ENCODE data around the gene LRP6.

DNA sequence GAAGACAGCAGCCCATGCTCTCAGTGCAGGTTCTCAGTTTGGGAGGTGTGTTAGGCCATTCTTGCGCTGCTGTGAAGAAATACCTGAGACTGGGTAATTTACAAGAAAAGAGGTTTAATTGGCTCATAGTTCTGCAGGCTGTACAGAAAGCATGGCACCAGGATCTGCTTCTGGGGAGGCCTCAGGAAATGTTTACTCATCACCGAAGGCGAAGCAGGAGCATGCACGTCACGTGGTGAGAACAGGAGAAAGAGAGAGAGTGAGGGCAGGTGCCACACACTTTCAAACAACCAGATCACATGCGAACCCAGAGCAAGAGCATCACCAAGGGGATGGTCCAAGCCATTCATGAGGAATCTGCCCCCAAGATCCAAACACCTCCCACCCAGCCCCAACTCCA is 9.0 kb upstream of the LRP6 start:
- TF ChIP-seq, protein P1, sequence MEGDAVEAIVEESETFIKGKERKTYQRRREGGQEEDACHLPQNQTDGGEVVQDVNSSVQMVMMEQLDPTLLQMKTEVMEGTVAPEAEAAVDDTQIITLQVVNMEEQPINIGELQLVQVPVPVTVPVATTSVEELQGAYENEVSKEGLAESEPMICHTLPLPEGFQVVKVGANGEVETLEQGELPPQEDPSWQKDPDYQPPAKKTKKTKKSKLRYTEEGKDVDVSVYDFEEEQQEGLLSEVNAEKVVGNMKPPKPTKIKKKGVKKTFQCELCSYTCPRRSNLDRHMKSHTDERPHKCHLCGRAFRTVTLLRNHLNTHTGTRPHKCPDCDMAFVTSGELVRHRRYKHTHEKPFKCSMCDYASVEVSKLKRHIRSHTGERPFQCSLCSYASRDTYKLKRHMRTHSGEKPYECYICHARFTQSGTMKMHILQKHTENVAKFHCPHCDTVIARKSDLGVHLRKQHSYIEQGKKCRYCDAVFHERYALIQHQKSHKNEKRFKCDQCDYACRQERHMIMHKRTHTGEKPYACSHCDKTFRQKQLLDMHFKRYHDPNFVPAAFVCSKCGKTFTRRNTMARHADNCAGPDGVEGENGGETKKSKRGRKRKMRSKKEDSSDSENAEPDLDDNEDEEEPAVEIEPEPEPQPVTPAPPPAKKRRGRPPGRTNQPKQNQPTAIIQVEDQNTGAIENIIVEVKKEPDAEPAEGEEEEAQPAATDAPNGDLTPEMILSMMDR (optimal IDR thresholded peaks at IDR 0.05 in 1 of 3, IDR thresholded peaks at IDR 0.05 in 1 of 3, conservative IDR thresholded peaks at IDR 0.05 in 1 of 3; ENCODE audit: extremely low read depth in 1 of 3, insufficient read depth in 2 of 3, low read length in 3 of 3): no peak
- TF ChIP-seq EZH2 (IDR thresholded peaks at IDR 0.05; ENCODE audit: low read length): no peak
